Measurements from ENCODE around the gene EGFL6.

DNA sequence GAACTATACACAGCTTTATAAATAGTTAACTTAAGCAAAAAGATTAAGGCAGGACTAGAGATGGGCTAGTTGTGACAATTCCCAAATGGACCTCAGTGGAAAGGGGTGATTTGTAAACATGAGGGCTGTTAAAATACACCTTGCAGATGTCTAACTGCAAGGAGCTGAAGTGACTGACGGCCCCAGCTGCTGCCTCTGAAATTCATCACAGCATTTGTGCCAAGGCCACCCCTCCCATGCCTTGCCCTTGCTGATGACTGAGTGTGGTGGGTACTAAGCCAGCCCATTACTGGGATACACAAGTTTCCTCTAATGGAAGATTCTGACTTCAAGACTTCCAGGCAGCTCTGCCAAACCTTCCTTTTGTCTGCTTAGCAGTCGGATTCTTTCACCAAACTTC is 23.7 kb upstream of the EGFL6 start:
- TF ChIP-seq POLR2A (IDR thresholded peaks at IDR 0.05; ENCODE audit: low read depth, low read length), result no peak
- no peak for TF ChIP-seq POLR2AphosphoS5 (IDR thresholded peaks at IDR 0.05; ENCODE audit: low read depth, low read length)

All from GM12891 (cell line).